GM19324 (cell line): ENCODE results near the gene KCNJ5.
"Not testable (repeated sequence)": the region's sequence is repeated elsewhere in the genome, so short reads cannot be mapped to it uniquely, and the experiment has no call there.

ENCODE experiments used
- ATAC-seq: cut with Tn5 transposase; IDR thresholded peaks from one replicate; pipeline ENCODE4 v1.9.1; 2021; ENCODE audit warnings: mild to moderate bottlenecking, moderate library complexity; ENCODE audit not compliant: unreplicated experiment, low FRiP score

Gene KCNJ5

DNA sequence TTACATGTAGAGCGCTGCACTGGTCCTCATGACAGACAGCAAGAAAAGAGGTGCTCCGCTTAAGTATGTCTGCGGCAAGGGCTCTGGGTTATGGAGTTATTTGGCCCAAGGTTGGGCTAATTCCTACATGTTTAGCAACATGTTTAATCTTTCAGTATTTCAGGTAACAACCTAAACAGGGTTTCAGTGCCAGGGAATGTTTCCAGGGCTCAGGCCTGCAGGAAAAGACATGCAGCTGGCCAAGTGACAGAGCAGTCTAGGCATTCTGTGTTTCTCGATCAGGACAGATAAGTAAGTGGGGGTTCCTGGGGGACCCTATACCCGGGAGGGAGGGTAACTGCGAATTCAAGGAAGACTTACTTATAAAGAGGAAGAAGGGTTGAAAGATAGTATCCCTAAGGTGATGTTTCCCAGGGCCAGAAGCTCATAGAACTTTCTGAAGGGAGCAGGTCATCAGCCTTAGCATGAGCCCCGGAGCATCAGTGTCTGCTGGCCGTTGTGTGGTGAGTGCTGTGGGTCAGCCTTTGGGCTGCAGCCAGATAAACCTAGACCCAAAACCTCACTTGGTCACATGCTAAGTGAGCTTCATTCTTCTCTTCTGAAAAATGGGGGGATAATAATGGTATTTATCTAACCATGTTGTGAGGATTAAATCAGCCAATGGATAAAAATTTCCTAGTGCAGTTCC, 18.4 kb downstream of the KCNJ5 start:
- ATAC-seq, result no peak

DNA sequence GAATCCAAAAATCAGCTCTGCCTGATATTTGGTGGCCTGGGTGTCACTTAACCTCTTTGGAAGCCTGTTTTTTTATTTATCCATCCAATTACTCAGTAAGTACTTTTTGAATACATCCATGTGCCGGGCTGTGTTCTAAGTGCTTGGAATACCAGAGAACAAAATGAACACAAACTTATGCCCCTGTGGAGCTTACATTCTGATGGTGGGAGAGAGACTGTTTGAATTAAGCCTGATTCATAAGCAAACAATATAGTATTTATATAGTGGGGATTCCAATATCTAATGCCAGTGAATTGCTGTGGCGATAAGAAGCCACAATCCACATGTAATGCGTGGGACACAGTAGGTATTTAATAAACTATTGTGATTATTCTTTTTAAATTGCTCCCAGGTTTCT, 19.4 kb downstream of the KCNJ5 start:
- ATAC-seq, result no peak

DNA sequence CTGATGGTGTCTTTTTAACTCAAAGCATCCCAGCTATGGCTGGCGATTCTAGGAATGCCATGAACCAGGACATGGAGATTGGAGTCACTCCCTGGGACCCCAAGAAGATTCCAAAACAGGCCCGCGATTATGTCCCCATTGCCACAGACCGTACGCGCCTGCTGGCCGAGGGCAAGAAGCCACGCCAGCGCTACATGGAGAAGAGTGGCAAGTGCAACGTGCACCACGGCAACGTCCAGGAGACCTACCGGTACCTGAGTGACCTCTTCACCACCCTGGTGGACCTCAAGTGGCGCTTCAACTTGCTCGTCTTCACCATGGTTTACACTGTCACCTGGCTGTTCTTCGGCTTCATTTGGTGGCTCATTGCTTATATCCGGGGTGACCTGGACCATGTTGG, 20.1 kb downstream of the KCNJ5 start:
- ATAC-seq, result no peak

GRCh38 chr11:128911701-128912100, 20.5 kb downstream of the KCNJ5 start:
- ATAC-seq, result no peak

DNA sequence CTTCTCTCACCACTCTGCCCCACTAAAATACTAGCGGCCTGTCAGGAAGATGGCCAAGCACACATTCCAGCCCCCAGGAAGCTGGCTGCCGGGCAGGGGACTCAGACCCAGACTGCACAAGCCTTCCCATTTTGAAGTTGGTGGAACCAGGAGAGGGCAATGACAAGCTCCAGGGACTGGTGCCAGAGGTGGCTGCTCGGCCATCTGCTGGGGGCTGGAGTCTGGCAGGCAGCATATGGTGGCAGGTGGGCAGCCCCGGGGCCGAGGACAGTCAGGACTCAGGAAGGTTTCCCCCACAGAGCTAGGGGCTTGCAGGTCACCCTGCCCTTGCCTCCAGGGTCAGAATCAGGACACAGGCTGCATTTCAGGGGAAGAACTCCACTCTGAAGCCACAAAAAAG, 22.6 kb downstream of the KCNJ5 start:
- no peak for ATAC-seq

- ATAC-seq, result no peak
Measured at GRCh38 chr11:128914216-128915148, 23.3 kb downstream of the KCNJ5 start.

GRCh38 chr11:128915149-128915521, 24.0 kb downstream of the KCNJ5 start:
- no peak for ATAC-seq

DNA sequence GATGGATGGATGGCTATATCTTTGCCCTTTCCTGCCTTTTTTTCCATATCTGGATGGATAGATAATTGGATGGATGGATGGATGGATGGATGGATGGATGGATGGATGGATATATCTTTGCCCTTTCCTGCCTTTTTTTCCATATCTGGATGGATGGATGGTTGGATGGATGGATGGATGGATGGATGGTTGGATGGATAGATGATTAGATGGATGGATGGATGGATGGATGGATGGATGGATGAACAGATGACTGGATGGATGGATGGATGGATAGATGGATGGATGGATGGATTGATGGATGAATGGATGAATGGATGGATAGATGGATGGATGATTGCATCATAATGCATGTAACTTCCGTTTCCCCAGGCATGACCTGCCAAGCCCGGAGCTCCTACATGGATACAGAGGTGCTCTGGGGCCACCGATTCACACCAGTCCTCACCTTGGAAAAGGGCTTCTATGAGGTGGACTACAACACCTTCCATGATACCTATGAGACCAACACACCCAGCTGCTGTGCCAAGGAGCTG, 24.9 kb downstream of the KCNJ5 start:
- no peak for ATAC-seq

GRCh38 chr11:128916681-128917080, 25.5 kb downstream of the KCNJ5 start:
- ATAC-seq, result no peak

DNA sequence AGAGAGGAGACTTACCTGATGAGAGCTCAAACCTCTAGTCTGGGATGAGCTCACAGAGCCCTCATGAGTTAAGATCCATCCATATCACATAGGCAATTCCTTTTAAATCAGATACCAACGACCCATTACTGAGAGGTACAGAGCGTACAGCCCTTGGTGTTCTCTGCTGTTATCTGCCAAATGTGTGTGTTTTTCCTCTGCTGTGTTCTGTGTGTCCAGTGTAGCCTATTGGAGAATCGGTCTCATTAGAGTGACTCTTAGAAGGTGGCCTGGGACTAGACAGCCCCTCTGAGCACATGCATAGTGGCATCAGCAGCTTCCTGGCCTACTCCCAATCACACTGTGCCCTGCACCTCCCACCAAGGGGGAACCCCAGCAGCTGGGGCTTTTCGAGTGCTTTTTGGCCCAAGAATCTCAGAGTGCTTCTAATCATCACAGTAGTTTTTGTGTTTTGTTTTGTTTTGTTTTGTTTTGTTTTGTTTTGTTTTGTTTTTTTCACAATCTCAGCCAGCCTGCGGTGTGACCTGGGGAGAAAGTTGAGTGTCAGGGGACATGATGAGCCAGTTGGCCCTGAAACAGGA, 26.1 kb downstream of the KCNJ5 start:
- no peak for ATAC-seq

- no peak for ATAC-seq
Measured at GRCh38 chr11:128919216-128919615, 28.1 kb downstream of the KCNJ5 start.

DNA sequence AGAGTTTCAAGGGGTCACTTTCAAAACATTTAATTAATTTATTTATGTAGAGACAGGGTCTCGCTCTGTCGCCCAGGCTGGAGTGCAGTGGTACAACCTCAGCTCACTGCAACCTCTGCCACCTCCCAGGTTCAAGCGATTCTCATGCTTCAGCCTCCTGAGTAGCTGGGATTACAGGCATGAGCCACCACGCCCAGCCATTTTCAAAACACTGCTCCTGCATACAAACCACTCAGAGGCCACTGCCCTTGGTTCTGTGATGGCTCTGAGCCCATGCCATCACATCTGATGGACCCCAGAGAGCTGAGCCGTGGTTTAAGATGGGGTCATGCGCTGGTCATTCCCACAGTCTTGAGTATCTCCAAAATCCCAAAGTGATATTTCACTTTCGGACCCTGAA, 28.5 kb downstream of the KCNJ5 start:
- ATAC-seq, result not testable (repeated sequence)

GRCh38 chr11:128920666-128921065, 29.5 kb downstream of the KCNJ5 start:
- no peak for ATAC-seq

GRCh38 chr11:128921793-128922192, 30.6 kb downstream of the KCNJ5 start:
- ATAC-seq, result no peak

GRCh38 chr11:128924104-128924503, 32.9 kb downstream of the KCNJ5 start:
- ATAC-seq, result no peak

- no peak for ATAC-seq
Measured at GRCh38 chr11:128924510-128925249, 33.5 kb downstream of the KCNJ5 start.

DNA sequence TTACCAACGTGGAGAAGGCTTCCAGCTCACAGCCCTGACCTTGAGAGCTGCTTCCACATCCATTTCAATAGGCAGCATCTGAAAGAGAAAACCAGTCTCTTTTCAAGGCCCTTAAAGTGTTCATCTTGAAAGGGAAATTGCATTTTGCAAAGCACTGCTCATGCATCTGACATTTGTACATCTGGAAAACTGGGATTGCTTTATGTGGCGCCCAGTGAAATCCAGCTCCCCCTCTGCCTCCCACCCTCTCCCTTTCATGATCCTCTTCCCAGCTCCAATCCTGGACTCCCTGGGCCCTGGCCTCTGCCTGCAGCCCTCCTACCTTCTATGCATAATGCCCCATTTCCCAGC, 34.1 kb downstream of the KCNJ5 start:
- no peak for ATAC-seq

DNA sequence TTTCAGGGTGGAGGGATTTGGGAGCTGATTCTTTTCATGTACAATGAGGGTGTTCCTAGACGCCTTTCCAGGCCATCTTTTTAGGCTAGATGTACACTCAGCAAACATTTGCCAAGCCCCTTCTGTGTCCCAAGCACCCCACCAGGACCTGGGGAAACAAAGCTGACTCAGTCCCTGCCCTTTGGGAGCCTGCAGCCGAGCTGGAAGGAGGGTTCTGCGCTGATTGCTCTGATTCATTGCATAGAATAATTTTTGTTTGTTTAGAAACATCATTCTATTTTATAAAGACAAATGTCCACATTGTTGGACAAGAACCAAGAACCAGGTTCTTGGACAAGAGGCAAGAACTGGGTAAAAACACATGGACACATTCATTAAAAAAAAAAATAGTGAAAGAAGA, 34.8 kb downstream of the KCNJ5 start:
- ATAC-seq, result no peak

DNA sequence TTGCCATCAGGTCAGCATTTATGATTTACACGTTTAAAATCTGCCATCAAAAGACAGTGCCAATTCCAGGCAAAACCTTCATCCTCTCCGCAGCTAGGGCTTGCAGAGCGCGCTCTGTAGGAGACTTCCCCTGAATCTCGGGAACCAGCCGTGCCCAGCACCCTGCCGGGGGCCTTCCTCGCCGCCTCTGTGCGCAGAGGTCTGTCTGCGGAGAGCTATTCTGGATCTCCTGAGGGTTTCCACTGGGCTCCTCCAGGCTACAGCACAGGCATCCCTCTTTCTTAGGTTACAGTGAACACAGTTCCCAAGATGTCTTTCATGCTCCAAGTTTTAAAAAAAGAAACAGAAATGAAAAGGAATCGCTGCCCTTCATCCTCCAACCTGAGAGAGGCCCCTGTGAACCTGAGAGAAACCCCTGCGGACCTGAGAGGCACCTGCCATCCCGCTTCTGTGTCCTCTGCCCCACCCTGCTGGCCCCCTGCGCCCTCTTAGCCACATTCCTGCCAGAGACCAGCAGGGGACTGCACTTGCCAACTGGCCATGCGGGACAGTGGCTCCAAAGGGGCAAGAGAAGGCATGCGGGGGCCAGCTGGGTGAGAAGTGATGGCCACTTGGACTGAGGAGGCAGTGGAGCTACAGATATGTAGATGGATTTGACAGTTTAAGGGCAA, 35.4 kb downstream of the KCNJ5 start:
- ATAC-seq, result no peak

DNA sequence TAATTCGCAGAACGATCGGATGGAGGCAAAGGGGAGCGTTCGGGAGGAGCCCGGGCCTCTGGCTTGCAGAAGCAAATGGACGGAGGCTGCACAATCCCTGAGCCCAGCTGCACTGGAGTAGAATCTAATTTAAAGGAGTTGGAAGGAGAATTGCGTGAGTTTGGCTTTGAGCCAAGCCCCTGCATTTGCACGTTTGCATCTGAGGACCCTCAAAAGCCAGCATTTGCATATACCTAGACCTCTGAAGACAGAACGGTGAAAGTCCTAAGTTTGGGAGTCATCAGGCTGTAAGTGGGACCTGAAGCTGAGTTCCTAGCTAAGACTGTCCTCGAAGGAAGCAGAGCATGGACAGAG, 35.9 kb downstream of the KCNJ5 start:
- no peak for ATAC-seq
